DMS79 treated with DMSO at 0.1 percent for 48 hours (cell line): ENCODE measurements around the gene RCBTB2.
"Not testable (repeated sequence)": the region's sequence is repeated elsewhere in the genome, so short reads cannot be mapped to it uniquely, and the experiment has no call there.

Experiments used
- DNase-seq: peaks from one replicate; lab custom pipeline; 2025; lab: John Stamatoyannopoulos, UW

Gene RCBTB2

GRCh38 chr13:48532506-48533499, at the start of gene RCBTB2:
TSS of gene RCBTB2 (minus strand) at chr13:48533080. CDS start at chr13:48521939, 11,141 bp downstream.
- peak; percentile 88 for DNase-seq

GRCh38 chr13:48582084-48582483, 49.2 kb upstream of the RCBTB2 start:
- no peak for DNase-seq

- no peak for DNase-seq
Measured at GRCh38 chr13:48580896-48581295, 48.0 kb upstream of the RCBTB2 start.

- peak; percentile 58 for DNase-seq
Measured at GRCh38 chr13:48580185-48580803, 47.4 kb upstream of the RCBTB2 start.

GRCh38 chr13:48579919-48580180, 47.0 kb upstream of the RCBTB2 start:
- not testable (repeated sequence) for DNase-seq

DNA sequence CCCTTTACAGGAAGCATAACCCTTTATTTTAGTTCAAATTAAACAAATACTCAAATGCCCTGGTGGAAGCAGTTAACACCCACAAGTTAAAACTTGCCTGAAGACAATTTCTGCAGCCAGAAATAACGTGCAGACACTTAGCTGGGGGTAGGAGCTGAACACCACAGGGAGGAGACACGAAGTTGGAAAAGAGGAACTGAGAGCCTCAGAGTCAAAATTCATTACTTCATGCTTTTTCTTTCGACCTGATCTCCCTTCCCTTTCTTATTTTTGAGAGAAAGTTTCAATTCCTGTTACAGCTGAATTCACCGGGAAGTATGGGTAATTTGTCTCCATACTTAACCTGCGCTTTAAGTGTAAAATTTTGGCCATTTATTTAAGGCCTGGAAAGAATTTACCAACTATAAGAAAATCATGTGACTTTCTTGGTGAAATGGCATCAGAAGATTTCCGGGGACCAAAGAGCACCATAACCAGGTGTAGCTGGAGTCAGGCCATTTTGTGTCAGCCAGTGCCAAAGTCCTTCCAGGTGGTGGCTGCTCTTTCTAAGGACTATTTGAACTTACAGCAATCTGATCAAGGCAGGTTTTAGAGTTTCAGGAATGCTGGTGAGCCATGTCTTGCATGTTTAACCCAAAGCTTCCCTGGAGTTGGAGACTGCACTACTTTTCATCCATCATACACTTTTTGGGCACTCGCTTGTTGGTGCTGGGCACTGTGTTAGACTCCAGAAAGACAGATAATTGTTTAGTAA, 46.5 kb upstream of the RCBTB2 start:
- DNase-seq, result no peak

- no peak for DNase-seq
Measured at GRCh38 chr13:48578516-48579164, 45.8 kb upstream of the RCBTB2 start.

DNA sequence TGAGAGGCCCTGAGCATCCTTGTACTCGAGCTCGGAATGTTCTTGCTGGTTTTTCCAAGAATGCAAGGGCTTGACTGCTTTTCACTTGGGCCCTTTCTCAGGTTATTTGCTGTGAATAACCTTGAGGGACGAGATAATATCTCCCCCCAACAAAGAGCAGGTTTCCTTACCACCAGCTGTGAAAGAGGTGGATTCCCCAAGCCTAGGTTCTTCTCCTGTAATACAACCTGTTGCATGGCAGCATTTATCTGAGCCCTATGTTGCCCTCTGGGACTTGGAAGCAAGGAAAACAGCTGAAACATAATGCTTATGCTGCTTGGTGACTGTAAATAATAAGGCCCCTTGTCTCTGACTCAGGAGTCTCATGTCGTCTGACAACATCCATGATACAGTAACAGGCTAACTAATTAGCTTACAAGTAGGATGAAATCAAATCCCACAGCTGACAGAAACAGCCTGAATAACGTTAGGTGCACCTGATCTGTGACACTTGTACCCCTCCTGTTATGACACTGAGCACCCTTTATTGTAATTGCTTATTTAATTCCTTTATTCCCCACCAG, 43.6 kb upstream of the RCBTB2 start:
- no peak for DNase-seq

DNA sequence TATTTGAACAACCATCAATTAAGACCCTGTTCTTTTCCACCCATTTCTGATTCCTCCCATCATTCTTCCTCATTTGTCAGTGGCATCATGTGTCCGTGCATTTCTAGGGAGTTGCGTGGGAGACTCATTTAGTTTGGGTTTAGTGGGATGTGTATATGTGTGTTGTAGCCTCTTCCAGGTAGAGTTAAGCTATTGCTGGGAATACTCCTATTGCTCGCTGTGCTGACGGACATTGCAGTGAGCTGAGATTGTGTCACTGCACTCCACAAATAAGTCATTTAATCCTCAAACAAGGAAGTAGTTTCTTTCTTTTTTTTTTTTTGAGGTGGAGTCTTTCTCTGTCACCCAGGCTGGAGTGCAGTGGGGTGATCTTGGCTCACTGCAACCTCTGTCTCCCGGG, 42.2 kb upstream of the RCBTB2 start:
- no peak for DNase-seq

DNA sequence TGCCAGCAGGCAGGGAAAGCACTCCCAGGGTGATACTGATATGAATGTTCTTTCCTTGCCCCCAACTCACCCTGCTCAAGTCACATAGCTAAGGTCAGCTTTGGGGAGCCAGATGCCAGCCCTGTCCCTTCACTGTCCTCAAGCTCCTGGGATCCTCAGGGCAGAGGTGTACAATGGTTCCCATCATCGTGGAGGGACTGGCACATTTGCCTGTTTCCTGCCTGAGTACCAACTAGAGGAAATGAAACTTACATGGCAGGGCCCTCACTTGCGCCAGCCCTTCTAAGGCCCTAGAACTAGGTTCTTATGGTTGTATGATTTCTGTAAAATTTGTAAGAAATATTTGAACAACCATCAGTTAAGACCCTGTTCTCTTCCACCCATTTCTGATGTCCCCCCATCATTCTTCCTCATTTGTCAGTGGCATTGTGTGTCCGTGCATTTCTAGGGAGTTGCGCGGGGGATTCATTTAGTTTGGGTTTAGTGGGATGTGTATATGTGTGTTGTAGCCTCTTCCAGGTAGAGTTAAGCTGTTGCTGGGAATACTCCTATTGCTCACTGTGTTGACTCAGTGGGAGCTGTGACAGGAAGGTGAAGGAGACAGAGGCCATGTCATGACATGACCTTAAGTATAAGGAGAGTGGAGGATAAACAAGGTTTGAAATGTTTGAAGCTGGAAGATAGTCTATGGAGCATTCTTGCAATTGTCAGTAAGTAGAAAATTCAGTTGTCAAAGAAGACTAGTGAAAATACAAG, 41.3 kb upstream of the RCBTB2 start:
- no peak for DNase-seq

DNA sequence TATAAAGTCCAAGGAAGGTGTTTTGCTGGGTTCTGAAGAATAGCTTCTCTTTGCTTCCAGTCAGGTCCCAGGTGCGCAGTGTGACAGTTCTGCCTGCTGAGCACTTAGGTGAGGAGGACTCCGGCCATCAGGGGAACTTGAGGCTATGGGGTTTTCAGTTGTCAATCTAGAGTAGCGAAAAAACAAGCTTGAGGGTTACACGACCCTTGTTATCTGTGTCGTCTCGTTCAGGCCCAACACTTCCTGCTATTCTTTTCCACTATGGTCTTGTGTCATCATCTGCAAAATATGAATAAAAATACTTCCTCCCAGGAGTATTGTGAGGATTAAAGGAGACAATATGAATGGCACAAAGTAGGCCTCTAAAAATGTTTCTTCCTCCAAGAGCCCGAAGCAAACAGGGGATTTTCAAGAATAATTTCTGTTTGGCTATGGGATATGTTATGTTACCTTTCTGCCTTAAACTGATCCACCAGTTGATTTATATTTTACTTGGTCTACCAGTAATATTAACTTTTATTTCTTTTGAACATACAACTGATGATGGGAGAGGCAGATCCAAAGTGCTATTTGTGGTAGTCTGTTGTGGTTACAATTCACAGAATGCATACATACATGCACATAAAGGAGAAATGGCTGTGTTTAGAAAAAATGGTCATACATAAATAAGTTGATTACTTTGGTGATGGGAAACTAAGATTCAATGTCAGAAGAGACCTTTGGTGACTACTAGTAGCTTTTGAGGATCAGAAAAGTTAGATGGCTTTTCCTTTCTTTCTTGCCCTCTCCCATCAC, 40.5 kb upstream of the RCBTB2 start:
- no peak for DNase-seq

GRCh38 chr13:48571126-48571913, 38.4 kb upstream of the RCBTB2 start:
- no peak for DNase-seq

GRCh38 chr13:48570216-48570828, 37.4 kb upstream of the RCBTB2 start:
- DNase-seq, result no peak

GRCh38 chr13:48569104-48569666, 36.3 kb upstream of the RCBTB2 start:
- DNase-seq, result no peak

DNA sequence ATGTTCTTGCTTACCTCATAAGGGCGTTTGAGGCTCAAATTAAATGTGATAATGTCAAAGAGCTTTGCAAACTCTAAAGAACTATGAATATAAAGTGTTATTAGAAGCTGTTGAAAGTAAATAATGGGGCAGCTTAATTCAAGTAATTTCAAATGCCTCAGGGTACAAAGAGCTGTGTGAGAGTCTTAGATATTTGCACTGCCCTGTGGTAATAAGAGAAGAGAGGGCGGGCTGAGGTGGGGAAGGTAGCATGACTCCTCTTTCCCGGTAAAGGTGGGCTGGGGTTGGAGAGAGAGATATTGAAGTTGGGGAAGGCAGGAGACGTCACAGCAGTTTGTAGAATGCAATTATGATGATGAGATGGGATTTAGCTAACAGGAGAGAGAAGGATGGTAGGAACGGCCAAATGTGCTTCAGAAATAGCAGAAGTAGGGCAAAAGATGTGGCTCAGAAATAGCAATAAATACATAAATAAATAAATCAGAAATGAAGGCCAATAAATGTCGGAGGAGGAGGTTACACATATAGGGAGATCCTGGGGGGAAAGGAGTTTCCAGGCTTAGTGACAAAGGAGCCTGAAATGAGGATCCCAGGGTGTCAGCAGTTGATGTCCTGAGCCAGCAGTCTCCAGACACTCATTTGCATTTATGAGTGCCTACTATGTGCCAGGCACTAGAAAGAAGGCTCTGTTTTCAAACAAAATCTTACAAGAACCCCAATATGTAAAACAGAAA, 35.7 kb upstream of the RCBTB2 start:
- no peak for DNase-seq

- no peak for DNase-seq
Measured at GRCh38 chr13:48567515-48568369, 34.9 kb upstream of the RCBTB2 start.

DNA sequence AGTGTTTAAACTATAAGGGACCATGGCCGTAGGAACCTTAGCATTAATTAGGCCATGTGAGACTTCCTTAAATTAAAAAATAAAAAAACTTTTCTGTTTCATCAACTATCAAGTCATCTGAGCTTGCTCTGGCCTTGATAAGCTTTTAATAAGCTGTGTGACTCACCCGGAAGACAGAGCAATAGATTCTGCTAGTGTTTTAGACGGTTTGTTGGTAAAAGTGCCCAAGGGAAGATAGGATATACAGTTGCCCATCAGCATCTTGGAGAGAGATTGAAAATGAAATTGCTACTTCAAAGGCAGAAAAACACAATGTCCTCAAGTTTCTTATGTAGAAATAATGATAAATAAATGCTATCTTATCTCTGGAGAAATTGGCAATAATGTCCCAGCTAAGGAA, 31.2 kb upstream of the RCBTB2 start:
- DNase-seq, result no peak
